Smooth muscle cell (in vitro differentiated cells): ENCODE measurements around the gene USP30. TPM values are rescaled to one million over a fixed set of nuclear protein-coding genes. Genes with fewer than 3 reads are reported as not detected.

ENCODE experiments used
- DNase-seq: peaks from one replicate; lab custom pipeline; 2025; ENCODE audit not compliant: unreplicated experiment; lab: John Stamatoyannopoulos, UW
- H2AFZ ChIP-seq: fragments of 200-600 bp; sonication (generic); 2 replicates; pipeline ENCODE4 v1.6.0; 2016; ENCODE audit warnings: antibody characterized with exemption, low read depth, mild to moderate bottlenecking
- H3F3A ChIP-seq: fragments of 200-600 bp; sonication (generic); 2 replicates; pipeline ENCODE4 v1.6.0; 2017; ENCODE audit warnings: antibody characterized with exemption, low read depth
- H3K27ac ChIP-seq: fragments of 200-600 bp; sonication (generic); 2 replicates; pipeline ENCODE4 v1.5.1; 2016; ENCODE audit warnings: low read depth, mild to moderate bottlenecking
- H3K27me3 ChIP-seq: fragments of 200-600 bp; sonication (generic); 2 replicates; pipeline ENCODE4 v1.6.1; 2016; ENCODE audit warnings: low read depth, mild to moderate bottlenecking
- H3K36me3 ChIP-seq: fragments of 200-600 bp; sonication (generic); 2 replicates; pipeline ENCODE4 v1.5.1; 2016; ENCODE audit warnings: low read depth
- H3K4me1 ChIP-seq: fragments of 200-600 bp; sonication (generic); 2 replicates; pipeline ENCODE4 v1.5.1; 2016; ENCODE audit warnings: low read depth
- H3K4me2 ChIP-seq: fragments of 200-600 bp; sonication (generic); 2 replicates; pipeline ENCODE4 v1.6.0; 2016; ENCODE audit warnings: mild to moderate bottlenecking
- H3K4me3 ChIP-seq: fragments of 200-600 bp; sonication (generic); 2 replicates; pipeline ENCODE4 v1.5.1; 2016; ENCODE audit warnings: mild to moderate bottlenecking
- H3K79me2 ChIP-seq: fragments of 200-600 bp; sonication (generic); 2 replicates; pipeline ENCODE4 v1.6.0; 2016; ENCODE audit warnings: low read depth, mild to moderate bottlenecking
- H3K9ac ChIP-seq: fragments of 200-600 bp; sonication (generic); 2 replicates; pipeline ENCODE4 v1.6.0; 2016; ENCODE audit warnings: low read depth
- H3K9me3 ChIP-seq: fragments of 200-600 bp; sonication (generic); replicated peaks from 2 replicates; pipeline ENCODE4 v1.5.1; 2016; ENCODE audit warnings: low read depth
- H4K20me1 ChIP-seq: fragments of 200-600 bp; sonication (generic); 2 replicates; pipeline ENCODE4 v1.6.0; 2016; ENCODE audit warnings: low read depth
- CTCF ChIP-seq: fragments of 200-600 bp; sonication (generic); IDR thresholded peaks from 2 replicates; pipeline ENCODE4 v1.5.1; 2017; ENCODE audit warnings: borderline replicate concordance, mild to moderate bottlenecking, antibody characterized with exemption; ENCODE audit not compliant: insufficient read depth, poor library complexity, severe bottlenecking
- WGBS: methylation state at CpG from one replicate; pipeline ENCODE4 v1.1.7; 2016; ENCODE audit warnings: low lambda C conversion rate; 5-methylcytosine and 5-hydroxymethylcytosine counted together
- polyA plus RNA-seq: library from polyadenylated mRNA; unstranded; fragments of >200 nt; fragmentation: Nextera tagmentation; extraction: Ambion mirVana; gene quantifications from 2 replicates; pipeline ENCODE4 v1.2.1, GENCODE V29; 2016
- total RNA-seq: library from RNA; depleted of rRNA; stranded (reverse); fragments of >200 nt; gene quantifications from 2 replicates; pipeline ENCODE4 v1.2.3, GENCODE V29; 2014

Gene USP30
- total and polyA plus RNA-seq, 2 experiments from 2014 or later, result 10.3 to 19.9 TPM

GRCh38 chr12:109098183-109098604 is 45.8 kb downstream of the USP30 start:
- peak; percentile 93 for DNase-seq
- H3K27ac ChIP-seq, result peak overlapping the region; percentile 59
- H3K27me3 ChIP-seq, result no peaks in the 10 kb centered on the region

DNA sequence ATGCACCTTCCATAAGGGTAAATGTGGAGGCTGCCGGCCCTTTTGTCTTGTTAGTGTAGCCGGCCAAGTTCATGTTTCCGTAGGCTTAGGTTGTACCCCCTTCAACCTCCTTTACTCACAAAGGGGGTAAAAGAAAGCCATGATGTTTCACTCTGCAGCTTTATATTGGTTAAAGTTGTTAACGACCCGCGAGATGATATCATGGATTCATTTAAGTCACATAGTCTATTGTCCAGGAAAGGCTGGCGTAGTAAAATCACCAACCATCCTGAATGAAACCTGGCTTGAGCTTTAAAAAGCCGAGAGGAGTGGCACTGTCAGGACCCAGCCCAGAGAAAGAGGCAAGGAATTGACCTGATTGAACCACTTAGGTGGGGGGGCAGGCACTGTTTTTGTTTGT is 46.3 kb downstream of the USP30 start:
- peaks cover 21% of the 10 kb centered on the region for H3K79me2 ChIP-seq
- peak overlapping the region; percentile 82 for H3K4me3 ChIP-seq
- WGBS, result 17% methylated on average over 8 of the region's 8 CpGs
- H3K4me2 ChIP-seq, result peak overlapping the region; percentile 95
- no peak for TF ChIP-seq CTCF
- DNase-seq, result no peak
- peak overlapping the region; percentile 93 for H2AFZ ChIP-seq
- no peaks in the 10 kb centered on the region for H3F3A ChIP-seq
- H3K9ac ChIP-seq, result peak overlapping the region; percentile 70
- peaks cover 6% of the 10 kb centered on the region for H3K36me3 ChIP-seq
- peaks cover 4% of the 10 kb centered on the region for H4K20me1 ChIP-seq
- no peaks in the 10 kb centered on the region for H3K9me3 ChIP-seq
- H3K27me3 ChIP-seq, result no peaks in the 10 kb centered on the region
- peak overlapping the region; percentile 59 for H3K27ac ChIP-seq
- H3K4me1 ChIP-seq, result peaks cover 8% of the 10 kb centered on the region

More at GRCh38 chr12:109098183-109098604, 45.8 kb downstream of the USP30 start:
- Histone ChIP-seq H3K9me3 (no peaks in the 10 kb centered on the region), H2AFZ (peak overlapping the region; percentile 93), H3F3A (no peaks in the 10 kb centered on the region), H3K79me2 (peaks cover 21% of the 10 kb centered on the region), H3K9ac (peak overlapping the region; percentile 70), H3K4me1 (peaks cover 9% of the 10 kb centered on the region), H3K4me3 (peak overlapping the region; percentile 82), H3K4me2 (peak overlapping the region; percentile 95), H4K20me1 (peaks cover 4% of the 10 kb centered on the region), H3K36me3 (peaks cover 1% of the 10 kb centered on the region)
- no peak for TF ChIP-seq CTCF
- 2% methylated on average over 28 of the region's 32 CpGs for WGBS

- Histone ChIP-seq H3K36me3 (peaks cover 8% of the 10 kb centered on the region), H3K4me3 (peak overlapping the region; percentile 82), H3K9me3 (no peaks in the 10 kb centered on the region), H3K4me2 (peak overlapping the region; percentile 95), H3K27ac (no peak overlapping the region), H2AFZ (no peak overlapping the region), H4K20me1 (peaks cover 4% of the 10 kb centered on the region), H3F3A (no peaks in the 10 kb centered on the region), H3K4me1 (peaks cover 8% of the 10 kb centered on the region), H3K9ac (no peak overlapping the region), H3K79me2 (peaks cover 21% of the 10 kb centered on the region), H3K27me3 (no peaks in the 10 kb centered on the region)
- DNase-seq, result no peak
- 82% methylated on average over 12 of the region's 12 CpGs for WGBS
- TF ChIP-seq CTCF, result no peak
Observed at GRCh38 chr12:109099431-109100020, 47.1 kb downstream of the USP30 start.

GRCh38 chr12:109100741-109101140 is 48.4 kb downstream of the USP30 start:
- no peak for TF ChIP-seq CTCF
- Histone ChIP-seq H3K4me2 (no peak overlapping the region), H3K4me3 (no peak overlapping the region), H3K4me1 (peaks cover 8% of the 10 kb centered on the region), H3K79me2 (peaks cover 21% of the 10 kb centered on the region), H3F3A (no peaks in the 10 kb centered on the region), H3K36me3 (peaks cover 8% of the 10 kb centered on the region), H3K27ac (no peak overlapping the region), H4K20me1 (peaks cover 4% of the 10 kb centered on the region), H3K9me3 (no peaks in the 10 kb centered on the region), H2AFZ (no peak overlapping the region), H3K9ac (no peak overlapping the region), H3K27me3 (no peaks in the 10 kb centered on the region)
- DNase-seq, result no peak
- 93% methylated on average over 4 of the region's 4 CpGs for WGBS
